ENCODE results near the gene INTS11.

GRCh38 chr1:1340791-1341548 is 16.5 kb upstream of the INTS11 start:
- TF ChIP-seq ZNF274 (IDR thresholded peaks at IDR 0.05; ENCODE audit: low read length) (no peak), ZNF274 (tag by site-specific recombination; IDR thresholded peaks at IDR 0.05; ENCODE audit: borderline replicate concordance) (no peak), ZNF629 (tag by site-specific recombination; IDR thresholded peaks at IDR 0.05) (no peak), REST (tag by site-specific recombination; IDR thresholded peaks at IDR 0.05) (no peak), CTCF (tag by site-specific recombination; IDR thresholded peaks at IDR 0.05) (no peak)

Measured in HEK293 (cell line).